HepG2 (cell line): ENCODE results near the gene KRTAP3-3. TPM values are rescaled to one million over a fixed set of nuclear protein-coding genes. Genes with fewer than 3 reads are reported as not detected.

Experiments used
- IKZF4 ChIP-seq: sonication (generic); formaldehyde crosslinking; IDR thresholded peaks from 2 replicates; pipeline ENCODE4 v1.5.1; 2020; ENCODE audit warnings: borderline replicate concordance, mild to moderate bottlenecking, low read depth, missing genetic modification reagents; ENCODE audit errors: not compliant biosample characterization
- JARID2 ChIP-seq: sonication (generic); formaldehyde crosslinking; IDR thresholded peaks from 2 replicates; pipeline ENCODE4 v1.8.1; 2023; ENCODE audit warnings: missing genetic modification reagents, inconsistent platforms; ENCODE audit not compliant: insufficient replicate concordance
- MTA3 ChIP-seq: sonication (generic); formaldehyde crosslinking; IDR thresholded peaks from 2 replicates; pipeline ENCODE4 v1.4.0; 2020; ENCODE audit warnings: missing genetic modification reagents
- MTF1 ChIP-seq: sonication (generic); formaldehyde crosslinking; IDR thresholded peaks from 2 replicates; pipeline ENCODE4 v1.5.0; 2020; ENCODE audit warnings: missing genetic modification reagents
- RFX3 ChIP-seq: IDR thresholded peaks from 2 replicates; pipeline ENCODE4 v1.6.1; 2016; ENCODE audit warnings: missing biosample characterization, missing genetic modification reagents
- SRSF1 ChIP-seq: fragments of 200-400 bp; formaldehyde crosslinking; optimal IDR thresholded peaks from 2 replicates; pipeline ENCODE3; 2017; ENCODE audit warnings: mild to moderate bottlenecking, low read depth, low read length, moderate library complexity
- TSC22D2 ChIP-seq: sonication (generic); formaldehyde crosslinking; IDR thresholded peaks from 2 replicates; pipeline ENCODE4 v1.5.1; 2020; ENCODE audit warnings: missing genetic modification reagents, mild to moderate bottlenecking, borderline replicate concordance
- ZGPAT ChIP-seq: IDR thresholded peaks from 2 replicates; pipeline ENCODE4 v1.6.1; 2016; ENCODE audit warnings: mild to moderate bottlenecking
- ZNF326 ChIP-seq: sonication (generic); formaldehyde crosslinking; IDR thresholded peaks from 2 replicates; pipeline ENCODE4 v1.4.0; 2020; ENCODE audit warnings: missing genetic modification reagents, borderline replicate concordance
- ZNF547 ChIP-seq: sonication (generic); formaldehyde crosslinking; IDR thresholded peaks from 2 replicates; pipeline ENCODE4 v1.5.1; 2020; ENCODE audit warnings: mild to moderate bottlenecking, missing genetic modification reagents
- ZNF549 ChIP-seq: sonication (generic); formaldehyde crosslinking; IDR thresholded peaks from 2 replicates; pipeline ENCODE4 v1.5.0; 2020; ENCODE audit warnings: missing genetic modification reagents
- ZNF598 ChIP-seq: sonication (generic); formaldehyde crosslinking; IDR thresholded peaks from 2 replicates; pipeline ENCODE4 v1.5.1; 2020; ENCODE audit warnings: mild to moderate bottlenecking, missing genetic modification reagents, borderline replicate concordance
- ZNF777 ChIP-seq: sonication (generic); formaldehyde crosslinking; IDR thresholded peaks from 2 replicates; pipeline ENCODE4 v1.4.0; 2020; ENCODE audit warnings: missing genetic modification reagents
- polyA plus RNA-seq, 8 experiments: library from polyadenylated mRNA; depleted of rRNA in 3 of 8; stranded (reverse) in 7 of 8; unstranded in 1 of 8; fragments of >200 nt; fragmentation: Illumina TruSeq in 4 of 8; extraction: Trizol in 4 of 8; gene quantifications; 2 replicates each; pipeline versions ENCODE4 v1.2.1 to v1.2.3, GENCODE V29; 2011 to 2016; ENCODE audit warnings: low read depth in 4 of 8, missing spikeins in 1 of 8, mixed read lengths in 1 of 8; ENCODE audit not compliant: insufficient read depth in 1 of 8
- total RNA-seq, 5 experiments: library from RNA; depleted of rRNA; stranded (reverse); fragments of >200 nt; fragmentation: Illumina TruSeq; extraction: Trizol; gene quantifications; 2 replicates each; pipeline ENCODE4 v1.2.3, GENCODE V29; 2016; ENCODE audit warnings: low read depth in 1 of 5
- TF ChIP-seq, protein P1 (sequence below): sonication (generic); formaldehyde crosslinking; IDR thresholded peaks from 2 replicates; pipeline ENCODE4 v1.5.0; 2020; ENCODE audit warnings: mild to moderate bottlenecking, missing genetic modification reagents
- TF ChIP-seq, protein P2 (sequence below): sonication (generic); formaldehyde crosslinking; IDR thresholded peaks from 2 replicates; pipeline ENCODE4 v1.4.0; 2020; ENCODE audit warnings: missing genetic modification reagents, borderline replicate concordance
- TF ChIP-seq, protein P3 (sequence below): IDR thresholded peaks from 2 replicates; pipeline ENCODE4 v1.6.1; 2016

Gene KRTAP3-3
- total and polyA plus RNA-seq, 2 of the 13 experiments (the other 11 are each of a cell fraction or from before 2014, with no cell fraction given): not detected

DNA sequence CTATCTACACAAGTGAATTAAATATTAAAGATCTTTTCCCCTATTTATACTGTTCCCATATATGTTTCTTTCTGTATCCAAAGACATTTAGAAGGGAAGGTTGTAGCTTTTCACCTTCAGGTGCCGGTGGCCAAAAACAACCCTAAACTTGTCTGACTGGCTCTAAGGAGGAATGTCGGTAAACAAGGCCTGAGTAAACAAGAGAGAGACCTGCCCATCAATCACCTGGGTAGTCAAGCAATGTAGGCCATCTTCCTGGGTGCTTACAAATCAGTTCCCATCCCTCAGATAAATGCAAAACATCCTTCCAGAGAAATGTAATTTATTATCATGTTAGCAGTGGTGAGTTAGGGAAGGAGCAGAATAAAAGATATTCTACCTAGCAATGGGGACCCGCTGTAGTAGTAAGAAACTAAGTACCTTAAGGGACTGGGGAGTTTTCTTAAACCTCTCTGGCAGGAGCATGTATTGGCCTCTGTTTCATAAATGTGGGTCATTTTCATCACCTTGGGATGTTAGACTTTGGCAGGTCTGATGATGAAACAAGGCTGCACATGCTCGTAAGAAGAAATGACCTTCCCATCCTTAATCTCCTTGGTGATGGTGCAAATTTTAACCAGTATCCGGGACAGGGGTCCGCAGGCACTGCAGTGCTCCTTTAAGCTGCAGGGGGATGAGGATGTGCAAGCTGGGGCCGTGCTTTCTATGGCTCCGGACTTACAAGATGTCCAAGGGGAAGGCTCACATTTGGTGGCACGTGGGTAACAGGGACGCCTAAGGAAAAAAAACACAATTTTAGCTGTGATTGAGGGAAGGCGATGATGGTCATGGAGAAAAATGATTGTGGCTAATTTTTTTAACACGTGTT is 35.6 kb downstream of the KRTAP3-3 start (continued):
- TF ChIP-seq, protein P1, sequence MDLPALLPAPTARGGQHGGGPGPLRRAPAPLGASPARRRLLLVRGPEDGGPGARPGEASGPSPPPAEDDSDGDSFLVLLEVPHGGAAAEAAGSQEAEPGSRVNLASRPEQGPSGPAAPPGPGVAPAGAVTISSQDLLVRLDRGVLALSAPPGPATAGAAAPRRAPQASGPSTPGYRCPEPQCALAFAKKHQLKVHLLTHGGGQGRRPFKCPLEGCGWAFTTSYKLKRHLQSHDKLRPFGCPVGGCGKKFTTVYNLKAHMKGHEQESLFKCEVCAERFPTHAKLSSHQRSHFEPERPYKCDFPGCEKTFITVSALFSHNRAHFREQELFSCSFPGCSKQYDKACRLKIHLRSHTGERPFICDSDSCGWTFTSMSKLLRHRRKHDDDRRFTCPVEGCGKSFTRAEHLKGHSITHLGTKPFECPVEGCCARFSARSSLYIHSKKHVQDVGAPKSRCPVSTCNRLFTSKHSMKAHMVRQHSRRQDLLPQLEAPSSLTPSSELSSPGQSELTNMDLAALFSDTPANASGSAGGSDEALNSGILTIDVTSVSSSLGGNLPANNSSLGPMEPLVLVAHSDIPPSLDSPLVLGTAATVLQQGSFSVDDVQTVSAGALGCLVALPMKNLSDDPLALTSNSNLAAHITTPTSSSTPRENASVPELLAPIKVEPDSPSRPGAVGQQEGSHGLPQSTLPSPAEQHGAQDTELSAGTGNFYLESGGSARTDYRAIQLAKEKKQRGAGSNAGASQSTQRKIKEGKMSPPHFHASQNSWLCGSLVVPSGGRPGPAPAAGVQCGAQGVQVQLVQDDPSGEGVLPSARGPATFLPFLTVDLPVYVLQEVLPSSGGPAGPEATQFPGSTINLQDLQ (CRISPR knock-in tag): no peak
- TF ChIP-seq, protein P2, sequence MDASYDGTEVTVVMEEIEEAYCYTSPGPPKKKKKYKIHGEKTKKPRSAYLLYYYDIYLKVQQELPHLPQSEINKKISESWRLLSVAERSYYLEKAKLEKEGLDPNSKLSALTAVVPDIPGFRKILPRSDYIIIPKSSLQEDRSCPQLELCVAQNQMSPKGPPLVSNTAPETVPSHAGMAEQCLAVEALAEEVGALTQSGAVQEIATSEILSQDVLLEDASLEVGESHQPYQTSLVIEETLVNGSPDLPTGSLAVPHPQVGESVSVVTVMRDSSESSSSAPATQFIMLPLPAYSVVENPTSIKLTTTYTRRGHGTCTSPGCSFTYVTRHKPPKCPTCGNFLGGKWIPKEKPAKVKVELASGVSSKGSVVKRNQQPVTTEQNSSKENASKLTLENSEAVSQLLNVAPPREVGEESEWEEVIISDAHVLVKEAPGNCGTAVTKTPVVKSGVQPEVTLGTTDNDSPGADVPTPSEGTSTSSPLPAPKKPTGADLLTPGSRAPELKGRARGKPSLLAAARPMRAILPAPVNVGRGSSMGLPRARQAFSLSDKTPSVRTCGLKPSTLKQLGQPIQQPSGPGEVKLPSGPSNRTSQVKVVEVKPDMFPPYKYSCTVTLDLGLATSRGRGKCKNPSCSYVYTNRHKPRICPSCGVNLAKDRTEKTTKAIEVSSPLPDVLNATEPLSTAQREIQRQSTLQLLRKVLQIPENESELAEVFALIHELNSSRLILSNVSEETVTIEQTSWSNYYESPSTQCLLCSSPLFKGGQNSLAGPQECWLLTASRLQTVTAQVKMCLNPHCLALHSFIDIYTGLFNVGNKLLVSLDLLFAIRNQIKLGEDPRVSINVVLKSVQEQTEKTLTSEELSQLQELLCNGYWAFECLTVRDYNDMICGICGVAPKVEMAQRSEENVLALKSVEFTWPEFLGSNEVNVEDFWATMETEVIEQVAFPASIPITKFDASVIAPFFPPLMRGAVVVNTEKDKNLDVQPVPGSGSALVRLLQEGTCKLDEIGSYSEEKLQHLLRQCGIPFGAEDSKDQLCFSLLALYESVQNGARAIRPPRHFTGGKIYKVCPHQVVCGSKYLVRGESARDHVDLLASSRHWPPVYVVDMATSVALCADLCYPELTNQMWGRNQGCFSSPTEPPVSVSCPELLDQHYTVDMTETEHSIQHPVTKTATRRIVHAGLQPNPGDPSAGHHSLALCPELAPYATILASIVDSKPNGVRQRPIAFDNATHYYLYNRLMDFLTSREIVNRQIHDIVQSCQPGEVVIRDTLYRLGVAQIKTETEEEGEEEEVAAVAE (CRISPR knock-in tag): no peak
- no peak for TF ChIP-seq SRSF1
- no peak for TF ChIP-seq RFX3 (CRISPR knock-in tag)
- TF ChIP-seq ZNF326 (CRISPR knock-in tag): no peak
- no peak for TF ChIP-seq ZNF547 (CRISPR knock-in tag)
- TF ChIP-seq TSC22D2 (CRISPR knock-in tag): no peak
- no peak for TF ChIP-seq ZNF598
- TF ChIP-seq IKZF4 (CRISPR knock-in tag): no peak
- no peak for TF ChIP-seq MTF1 (CRISPR knock-in tag)
- TF ChIP-seq JARID2 (CRISPR knock-in tag): no peak
- no peak for TF ChIP-seq ZNF549
- TF ChIP-seq MTA3 (CRISPR knock-in tag): no peak
- TF ChIP-seq ZNF777 (CRISPR knock-in tag): no peak
- TF ChIP-seq ZGPAT (CRISPR knock-in tag): peak; percentile 54
- TF ChIP-seq, protein P3, sequence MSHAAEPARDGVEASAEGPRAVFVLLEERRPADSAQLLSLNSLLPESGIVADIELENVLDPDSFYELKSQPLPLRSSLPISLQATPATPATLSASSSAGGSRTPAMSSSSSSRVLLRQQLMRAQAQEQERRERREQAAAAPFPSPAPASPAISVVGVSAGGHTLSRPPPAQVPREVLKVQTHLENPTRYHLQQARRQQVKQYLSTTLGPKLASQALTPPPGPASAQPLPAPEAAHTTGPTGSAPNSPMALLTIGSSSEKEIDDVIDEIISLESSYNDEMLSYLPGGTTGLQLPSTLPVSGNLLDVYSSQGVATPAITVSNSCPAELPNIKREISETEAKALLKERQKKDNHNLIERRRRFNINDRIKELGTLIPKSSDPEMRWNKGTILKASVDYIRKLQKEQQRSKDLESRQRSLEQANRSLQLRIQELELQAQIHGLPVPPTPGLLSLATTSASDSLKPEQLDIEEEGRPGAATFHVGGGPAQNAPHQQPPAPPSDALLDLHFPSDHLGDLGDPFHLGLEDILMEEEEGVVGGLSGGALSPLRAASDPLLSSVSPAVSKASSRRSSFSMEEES (CRISPR knock-in tag): peak; percentile 48; the same call in 1 of the 2 replicates
